ENCODE data around the gene PARVA. TPM values are rescaled to one million over a fixed set of nuclear protein-coding genes. Genes with fewer than 3 reads are reported as not detected.

PARVA gene
- total RNA-seq, 4 donors from 2014 or later: 28.5 to 37.4 (median 32.2) TPM

DNA sequence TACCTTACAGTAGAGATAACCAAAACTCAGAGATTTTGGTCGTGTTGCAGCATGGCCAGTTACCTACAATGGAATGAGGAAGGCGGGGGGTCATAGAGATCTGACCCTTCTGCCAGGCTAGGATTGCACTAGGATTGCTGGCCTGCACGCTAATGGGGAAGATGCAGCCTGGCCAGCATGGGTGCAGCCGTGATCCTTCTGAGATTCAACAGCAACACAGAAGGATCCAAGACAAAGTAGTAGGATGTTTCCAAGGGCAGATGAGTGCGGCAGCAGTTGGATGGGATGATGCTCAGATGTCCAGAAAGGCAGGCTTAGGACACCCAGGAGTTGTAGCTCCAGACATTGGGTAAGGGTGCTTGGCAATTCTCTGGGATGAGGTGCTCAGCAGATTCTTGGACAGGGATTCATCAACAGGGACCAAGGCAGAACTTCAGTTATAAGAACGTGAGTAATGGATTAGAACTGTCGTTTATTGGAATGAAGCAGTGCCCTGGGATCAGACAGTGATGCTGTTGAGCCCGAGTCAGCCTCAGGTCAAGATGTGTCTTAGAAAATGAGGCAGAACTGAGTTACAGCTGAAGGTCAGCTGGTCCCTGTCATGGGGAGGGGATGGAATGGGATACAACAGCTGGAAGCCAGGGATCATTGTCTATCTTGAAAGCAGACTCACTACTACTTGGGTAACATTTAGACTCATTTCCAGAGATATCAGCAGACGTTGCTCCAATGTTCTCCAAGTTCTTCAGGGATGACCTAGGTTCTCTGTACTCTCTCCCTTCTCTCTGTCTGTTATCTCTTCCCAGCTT, 71.0 kb downstream of the PARVA start:
- TF ChIP-seq, protein P1, sequence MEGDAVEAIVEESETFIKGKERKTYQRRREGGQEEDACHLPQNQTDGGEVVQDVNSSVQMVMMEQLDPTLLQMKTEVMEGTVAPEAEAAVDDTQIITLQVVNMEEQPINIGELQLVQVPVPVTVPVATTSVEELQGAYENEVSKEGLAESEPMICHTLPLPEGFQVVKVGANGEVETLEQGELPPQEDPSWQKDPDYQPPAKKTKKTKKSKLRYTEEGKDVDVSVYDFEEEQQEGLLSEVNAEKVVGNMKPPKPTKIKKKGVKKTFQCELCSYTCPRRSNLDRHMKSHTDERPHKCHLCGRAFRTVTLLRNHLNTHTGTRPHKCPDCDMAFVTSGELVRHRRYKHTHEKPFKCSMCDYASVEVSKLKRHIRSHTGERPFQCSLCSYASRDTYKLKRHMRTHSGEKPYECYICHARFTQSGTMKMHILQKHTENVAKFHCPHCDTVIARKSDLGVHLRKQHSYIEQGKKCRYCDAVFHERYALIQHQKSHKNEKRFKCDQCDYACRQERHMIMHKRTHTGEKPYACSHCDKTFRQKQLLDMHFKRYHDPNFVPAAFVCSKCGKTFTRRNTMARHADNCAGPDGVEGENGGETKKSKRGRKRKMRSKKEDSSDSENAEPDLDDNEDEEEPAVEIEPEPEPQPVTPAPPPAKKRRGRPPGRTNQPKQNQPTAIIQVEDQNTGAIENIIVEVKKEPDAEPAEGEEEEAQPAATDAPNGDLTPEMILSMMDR (IDR thresholded peaks at IDR 0.05): no peak
- TF ChIP-seq POLR2A (IDR thresholded peaks at IDR 0.05): no peak
- DNase-seq: no peak
- intact Hi-C loops (cut with DNase I): no loop called here
- no peaks in the 10 kb centered on the region for H3K27me3 ChIP-seq
- 86 to 89% methylated on average over 9 of the region's 9 CpGs for WGBS, 2 donors
- H3K4me3 ChIP-seq (replicated peaks in 1 of 3): no peak overlapping the region
- H3K36me3 ChIP-seq: no peaks in the 10 kb centered on the region
- H3K4me1 ChIP-seq: no peaks in the 10 kb centered on the region
- no peak overlapping the region for H3K27ac ChIP-seq
- no peaks in the 10 kb centered on the region for H3K9me3 ChIP-seq

GRCh38 chr11:12449961-12450715, 72.8 kb downstream of the PARVA start:
- H3K27ac ChIP-seq: no peak overlapping the region
- TF ChIP-seq, protein P1 (IDR thresholded peaks at IDR 0.05): no peak
- TF ChIP-seq POLR2A (IDR thresholded peaks at IDR 0.05): no peak
- no peak overlapping the region for H3K4me3 ChIP-seq (replicated peaks in 1 of 3)
- H3K9me3 ChIP-seq: no peaks in the 10 kb centered on the region
- peaks cover 0 to 7% of the 10 kb centered on the region in 2 donors for H3K4me1 ChIP-seq
- WGBS, 2 donors: 94 to 98% methylated on average over 3 of the region's 3 CpGs
- no peaks in the 10 kb centered on the region for H3K36me3 ChIP-seq
- intact Hi-C loops (cut with DNase I): no loop called here
- no peak for DNase-seq
- no peaks in the 10 kb centered on the region for H3K27me3 ChIP-seq

- peaks cover 0 to 7% of the 10 kb centered on the region in 2 donors for H3K4me1 ChIP-seq
- 91% methylated on average over 2 of the region's 2 CpGs for WGBS, 2 donors
- no peak overlapping the region for H3K4me3 ChIP-seq (replicated peaks in 1 of 3)
- TF ChIP-seq, protein P1 (IDR thresholded peaks at IDR 0.05): no peak
- TF ChIP-seq POLR2A (IDR thresholded peaks at IDR 0.05): no peak
- H3K9me3 ChIP-seq: no peaks in the 10 kb centered on the region
- H3K27me3 ChIP-seq: no peaks in the 10 kb centered on the region
- no peak for DNase-seq
- intact Hi-C loops (cut with DNase I): no loop called here
- no peak overlapping the region for H3K27ac ChIP-seq
- no peaks in the 10 kb centered on the region for H3K36me3 ChIP-seq
Observed at GRCh38 chr11:12451179-12451814, 73.9 kb downstream of the PARVA start.

- no peak for DNase-seq
- Histone ChIP-seq H3K36me3 (no peaks in the 10 kb centered on the region), H3K27me3 (no peaks in the 10 kb centered on the region), H3K4me3 (replicated peaks in 1 of 3) (no peak overlapping the region), H3K27ac (no peak overlapping the region), H3K4me1 (peaks cover 0 to 15% of the 10 kb centered on the region in 2 donors), H3K9me3 (no peaks in the 10 kb centered on the region)
- TF ChIP-seq POLR2A (IDR thresholded peaks at IDR 0.05): no peak
- TF ChIP-seq, protein P1 (IDR thresholded peaks at IDR 0.05): no peak
- intact Hi-C loops (cut with DNase I): no loop called here
- 97 to 100% methylated on average over 2 of the region's 2 CpGs for WGBS, 2 donors
Observed at GRCh38 chr11:12453243-12453642, 75.9 kb downstream of the PARVA start.

Data from thyroid gland (tissue), 4 donors.